ENCODE data around the gene STON1.

STON1 gene

GRCh38 chr2:48619526-48619925, 89.6 kb downstream of the STON1 start:
- no peak for TF ChIP-seq FOXM1 (IDR thresholded peaks at IDR 0.05; ENCODE audit: borderline replicate concordance, low read depth)
- TF ChIP-seq MAX (IDR thresholded peaks at IDR 0.05) = no peak
- no peak for TF ChIP-seq CREB1 (IDR thresholded peaks at IDR 0.05; ENCODE audit: low read depth)
- TF ChIP-seq ZBTB7A (IDR thresholded peaks at IDR 0.05; ENCODE audit: low read depth) = no peak
- no peak for TF ChIP-seq TCF12 (IDR thresholded peaks at IDR 0.05; ENCODE audit: low read depth)
- TF ChIP-seq YY1 (IDR thresholded peaks at IDR 0.05; ENCODE audit: low read depth) = no peak
- TF ChIP-seq EGR1 (IDR thresholded peaks at IDR 0.05) = no peak
- no peak for TF ChIP-seq EP300 (IDR thresholded peaks at IDR 0.05; ENCODE audit: borderline replicate concordance)
- TF ChIP-seq NFIC (IDR thresholded peaks at IDR 0.05) = no peak
- no peak for TF ChIP-seq TAF1 (IDR thresholded peaks at IDR 0.05; ENCODE audit: low read depth)
- no peak for TF ChIP-seq CEBPB (IDR thresholded peaks at IDR 0.05)
- no peak for TF ChIP-seq RAD21 (IDR thresholded peaks at IDR 0.05; ENCODE audit: low read depth)

- TF ChIP-seq ZBTB7A (IDR thresholded peaks at IDR 0.05; ENCODE audit: low read depth) (no peak), MAX (IDR thresholded peaks at IDR 0.05) (no peak), RAD21 (IDR thresholded peaks at IDR 0.05; ENCODE audit: low read depth) (no peak), NFIC (IDR thresholded peaks at IDR 0.05) (no peak), YY1 (IDR thresholded peaks at IDR 0.05; ENCODE audit: low read depth) (no peak), TAF1 (IDR thresholded peaks at IDR 0.05; ENCODE audit: low read depth) (no peak), TCF12 (IDR thresholded peaks at IDR 0.05; ENCODE audit: low read depth) (no peak), EGR1 (IDR thresholded peaks at IDR 0.05) (no peak), CEBPB (IDR thresholded peaks at IDR 0.05) (no peak), USF1 (IDR thresholded peaks at IDR 0.05) (no peak), EP300 (IDR thresholded peaks at IDR 0.05; ENCODE audit: borderline replicate concordance) (no peak), FOXM1 (IDR thresholded peaks at IDR 0.05; ENCODE audit: borderline replicate concordance, low read depth) (no peak), REST (IDR thresholded peaks at IDR 0.05; ENCODE audit: low read depth) (no peak), TEAD4 (IDR thresholded peaks at IDR 0.05) (no peak), CREB1 (IDR thresholded peaks at IDR 0.05; ENCODE audit: low read depth) (no peak)
Measured at GRCh38 chr2:48620604-48621003, 90.7 kb downstream of the STON1 start.

GRCh38 chr2:48622691-48623090, 92.7 kb downstream of the STON1 start:
- TF ChIP-seq RAD21 (IDR thresholded peaks at IDR 0.05; ENCODE audit: low read depth) = peak; percentile 30; the same call in 1 of the 2 replicates

GRCh38 chr2:48624696-48625095, 94.7 kb downstream of the STON1 start:
- TF ChIP-seq FOXM1 (IDR thresholded peaks at IDR 0.05; ENCODE audit: borderline replicate concordance, low read depth) (no peak), EGR1 (IDR thresholded peaks at IDR 0.05) (no peak), ZBTB7A (IDR thresholded peaks at IDR 0.05; ENCODE audit: low read depth) (no peak), USF1 (IDR thresholded peaks at IDR 0.05) (no peak), EP300 (IDR thresholded peaks at IDR 0.05; ENCODE audit: borderline replicate concordance) (no peak), RAD21 (IDR thresholded peaks at IDR 0.05; ENCODE audit: low read depth) (no peak), TCF12 (IDR thresholded peaks at IDR 0.05; ENCODE audit: low read depth) (no peak), REST (IDR thresholded peaks at IDR 0.05; ENCODE audit: low read depth) (no peak)

GRCh38 chr2:48626047-48626446, 96.1 kb downstream of the STON1 start:
- TF ChIP-seq TAF1 (IDR thresholded peaks at IDR 0.05; ENCODE audit: low read depth) (no peak), TCF12 (IDR thresholded peaks at IDR 0.05; ENCODE audit: low read depth) (no peak), ZBTB7A (IDR thresholded peaks at IDR 0.05; ENCODE audit: low read depth) (no peak), MAX (IDR thresholded peaks at IDR 0.05) (no peak), CEBPB (IDR thresholded peaks at IDR 0.05) (no peak), RAD21 (IDR thresholded peaks at IDR 0.05; ENCODE audit: low read depth) (no peak), USF1 (IDR thresholded peaks at IDR 0.05) (no peak), EGR1 (IDR thresholded peaks at IDR 0.05) (no peak), YY1 (IDR thresholded peaks at IDR 0.05; ENCODE audit: low read depth) (no peak), EP300 (IDR thresholded peaks at IDR 0.05; ENCODE audit: borderline replicate concordance) (no peak), FOXM1 (IDR thresholded peaks at IDR 0.05; ENCODE audit: borderline replicate concordance, low read depth) (no peak), NFIC (IDR thresholded peaks at IDR 0.05) (no peak), CREB1 (IDR thresholded peaks at IDR 0.05; ENCODE audit: low read depth) (no peak), TEAD4 (IDR thresholded peaks at IDR 0.05) (no peak), REST (IDR thresholded peaks at IDR 0.05; ENCODE audit: low read depth) (no peak)
